ENCODE data around the gene ENTREP1. TPM values are rescaled to one million over a fixed set of nuclear protein-coding genes. Genes with fewer than 3 reads are reported as not detected.

ENTREP1 gene
- polyA plus RNA-seq, 4 donors, result 2.5 to 3.5 (median 2.9) TPM

DNA sequence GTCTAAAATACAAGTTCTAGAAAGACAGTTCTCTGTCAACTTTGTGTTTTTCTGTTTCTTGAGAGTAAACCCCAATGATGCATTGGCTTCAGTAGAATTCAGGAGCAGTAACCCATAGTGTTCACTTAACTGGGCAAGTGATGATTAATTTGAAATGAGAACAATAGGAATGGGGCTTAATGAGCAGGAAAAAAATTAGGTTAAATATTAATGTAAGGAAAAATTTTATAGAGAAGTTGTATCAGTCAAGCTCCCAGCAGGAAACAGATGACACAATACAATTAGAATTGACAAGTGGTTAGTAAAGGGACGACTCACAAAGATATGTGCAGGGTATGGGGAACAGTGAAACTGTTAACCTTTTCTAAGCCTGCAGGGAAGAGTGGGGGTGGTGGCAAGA is 38.2 kb downstream of the ENTREP1 start:
- DNase-seq (ENCODE audit: low read depth in 4 of 4, low spot score in 3 of 4), result no peak

DNA sequence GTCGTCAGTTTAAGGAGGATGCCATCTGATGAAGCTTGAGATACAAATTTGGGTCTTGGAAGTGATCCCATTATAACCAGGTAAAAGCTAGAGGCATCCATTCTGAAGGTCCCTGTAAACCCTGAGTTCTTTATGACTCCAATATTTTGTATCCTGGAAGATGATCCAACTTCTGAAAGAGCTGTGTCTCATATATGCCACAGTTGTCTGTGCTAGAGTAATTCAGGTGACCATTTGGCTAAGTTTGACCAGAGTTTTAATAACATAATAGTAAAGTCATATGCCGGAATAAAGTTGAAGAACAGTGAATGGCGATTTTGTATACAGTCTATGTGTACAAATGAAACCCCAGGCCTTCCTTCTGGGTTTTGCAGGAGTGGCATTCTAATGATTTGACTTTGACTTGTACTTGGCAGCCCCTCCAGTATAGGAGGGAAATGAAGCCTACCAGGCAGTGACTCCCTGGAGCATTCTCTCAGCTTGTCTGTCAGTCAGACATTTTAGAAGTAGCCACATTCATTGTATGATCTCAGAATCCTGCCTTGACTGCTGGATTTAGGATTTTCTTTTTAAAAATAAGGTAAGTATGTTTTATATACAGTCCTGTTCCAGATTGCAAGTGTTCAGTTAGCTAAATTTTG is 39.6 kb downstream of the ENTREP1 start:
- no peak for DNase-seq (ENCODE audit: low read depth in 4 of 4, low spot score in 3 of 4)

DNA sequence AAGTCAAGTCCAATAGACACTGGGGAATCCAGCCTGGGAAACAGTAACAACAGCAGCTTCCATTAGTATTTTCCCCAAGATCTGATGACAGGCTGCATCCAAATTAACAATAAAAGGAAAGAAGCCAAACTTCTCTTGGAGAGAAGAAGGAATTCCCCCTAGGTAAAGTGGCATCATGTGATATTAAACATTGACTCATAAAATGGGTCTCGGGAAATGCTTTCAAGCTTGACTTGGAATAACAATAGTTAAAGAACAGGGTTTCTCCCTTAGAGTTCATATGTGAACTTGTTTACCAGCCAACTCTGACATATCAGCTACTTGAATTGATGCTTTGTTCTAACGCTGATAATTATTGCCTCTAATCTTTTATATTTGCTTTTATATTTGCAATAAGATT is 45.4 kb downstream of the ENTREP1 start:
- DNase-seq (ENCODE audit: low read depth in 4 of 4, low spot score in 3 of 4), result no peak

DNA sequence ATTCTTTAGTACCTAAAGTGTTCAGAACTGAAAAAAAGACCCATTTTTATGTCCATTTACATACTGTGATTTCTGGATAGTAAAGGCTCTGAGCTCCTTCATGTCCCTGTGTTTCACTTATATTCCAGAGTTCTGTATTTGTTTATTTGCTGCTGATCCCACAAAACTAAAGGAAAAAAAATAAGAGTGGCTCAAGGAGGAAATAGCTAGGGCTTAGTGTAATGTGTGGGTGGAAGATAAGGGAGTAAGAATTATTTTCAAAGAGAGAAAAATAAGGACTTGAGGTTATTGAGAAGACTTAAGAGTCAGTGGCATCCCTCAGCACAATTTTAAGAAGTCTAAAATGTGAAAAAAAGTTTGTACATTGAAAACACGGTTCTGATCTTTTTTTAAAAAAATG is 46.0 kb downstream of the ENTREP1 start:
- no peak for DNase-seq (ENCODE audit: low read depth in 4 of 4, low spot score in 3 of 4)

DNA sequence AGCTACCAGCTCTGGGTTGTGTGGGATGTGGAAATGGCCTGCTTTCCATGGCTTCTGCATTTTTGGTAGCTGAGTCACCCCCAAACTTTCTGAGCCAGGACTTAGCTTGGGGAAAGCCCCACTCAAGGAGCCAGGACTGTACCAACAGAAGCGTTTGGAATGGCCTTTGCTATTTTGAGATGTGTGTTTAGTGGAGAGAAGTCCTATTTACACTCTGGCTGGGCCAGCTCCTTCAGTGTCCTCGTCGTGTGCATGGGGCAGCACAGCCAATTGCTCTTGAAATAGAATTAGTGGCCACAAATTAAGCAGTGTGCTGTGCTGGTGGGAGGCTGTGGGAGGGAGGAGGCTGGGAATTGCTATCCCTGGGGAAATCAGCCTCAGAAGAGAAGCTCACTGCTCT is 51.6 kb downstream of the ENTREP1 start:
- no peak for DNase-seq (ENCODE audit: low read depth in 4 of 4, low spot score in 3 of 4)

DNA sequence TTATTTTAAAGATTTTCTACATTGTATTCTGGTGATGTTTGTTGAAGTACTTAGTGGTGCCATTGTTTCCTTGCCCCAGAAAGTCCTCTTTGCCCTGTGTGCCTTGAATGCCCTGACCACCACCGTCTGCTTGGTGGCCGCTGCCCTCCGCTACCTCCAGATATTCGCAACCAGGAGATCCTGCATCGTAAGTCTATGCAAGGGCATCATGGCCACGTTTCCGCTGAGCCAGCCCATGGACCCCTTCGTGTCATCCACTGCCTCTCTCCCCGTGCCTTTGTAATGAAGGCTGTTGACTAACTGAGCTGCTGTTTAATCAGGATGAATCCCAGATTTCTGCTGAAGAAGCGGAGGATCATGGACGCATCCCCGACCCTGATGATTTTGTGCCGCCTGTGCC is 52.3 kb downstream of the ENTREP1 start:
- no peak for DNase-seq (ENCODE audit: low read depth in 4 of 4, low spot score in 3 of 4)

DNA sequence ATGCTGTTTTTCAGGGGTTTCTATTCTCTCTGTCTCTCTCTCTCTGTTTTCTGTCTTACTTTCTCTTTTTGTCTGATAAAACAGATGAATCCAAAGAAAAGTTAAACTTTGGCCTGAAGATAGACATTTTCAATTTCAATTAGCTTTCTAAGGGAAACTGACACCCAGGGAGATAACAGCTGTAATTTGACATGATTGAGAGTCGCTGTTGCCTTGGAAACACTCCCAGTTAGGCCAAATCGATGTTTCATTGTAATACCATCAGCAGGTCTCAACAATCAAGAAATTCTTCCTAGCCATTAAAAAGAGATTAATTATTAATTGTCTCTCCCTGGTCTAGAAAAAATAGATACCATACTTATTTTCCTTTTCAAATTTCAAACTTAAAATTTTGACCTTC is 53.0 kb downstream of the ENTREP1 start:
- DNase-seq (ENCODE audit: low read depth in 4 of 4, low spot score in 3 of 4), result no peak

DNA sequence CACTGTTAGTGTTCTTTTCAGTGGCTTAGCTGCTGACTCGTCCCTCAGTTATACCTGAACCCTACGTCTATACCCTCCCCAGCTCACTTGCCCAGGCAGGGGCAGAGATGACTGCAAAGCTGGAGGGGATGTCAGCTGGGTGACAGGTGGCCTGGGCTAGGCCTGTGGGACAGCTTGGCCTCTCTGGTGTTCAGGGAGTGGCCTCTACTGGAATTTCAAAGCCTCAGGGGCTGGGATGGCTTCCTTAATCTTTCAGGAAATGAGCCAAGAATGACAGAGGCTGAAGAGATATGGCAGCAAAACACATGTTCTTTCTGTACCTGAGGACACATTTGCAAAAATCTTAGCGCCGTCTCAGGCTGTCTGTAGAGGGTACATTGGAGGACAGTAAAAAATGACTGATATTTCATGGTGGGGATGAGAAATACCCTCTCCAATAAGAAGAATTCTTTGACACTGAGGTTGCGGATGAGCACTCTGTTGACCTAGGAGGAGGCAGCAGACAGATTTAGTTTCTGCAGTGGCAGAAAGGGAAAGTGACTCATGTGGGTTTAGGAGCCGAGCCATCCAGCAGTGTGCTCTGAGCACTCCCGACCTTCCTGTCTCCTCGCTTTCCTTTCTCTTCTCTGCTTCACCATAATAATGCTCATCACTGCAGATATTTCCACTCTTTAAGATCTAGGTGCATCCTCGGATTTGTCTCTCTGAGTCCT is 54.4 kb downstream of the ENTREP1 start:
- no peak for DNase-seq (ENCODE audit: low read depth in 4 of 4, low spot score in 3 of 4)

DNA sequence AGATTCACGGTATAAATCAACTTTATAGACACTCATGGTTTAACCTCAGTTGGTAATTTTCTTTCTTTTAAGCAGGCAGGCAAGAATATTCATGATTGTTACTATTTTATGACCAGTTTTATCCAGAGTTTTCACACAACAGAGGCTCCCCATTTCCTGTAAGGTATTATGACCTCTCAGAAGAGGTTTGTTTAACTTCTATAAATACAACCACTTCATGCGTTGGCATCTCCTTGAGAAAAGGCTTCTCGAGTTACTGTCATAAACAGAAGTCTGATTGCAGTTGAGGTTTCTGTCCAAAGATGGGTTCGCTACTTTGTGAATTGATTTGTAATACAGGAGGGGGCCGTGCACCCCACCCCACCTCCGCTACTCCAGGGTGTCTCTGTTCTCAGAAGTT is 55.3 kb downstream of the ENTREP1 start:
- no peak for DNase-seq (ENCODE audit: low read depth in 4 of 4, low spot score in 3 of 4)

DNA sequence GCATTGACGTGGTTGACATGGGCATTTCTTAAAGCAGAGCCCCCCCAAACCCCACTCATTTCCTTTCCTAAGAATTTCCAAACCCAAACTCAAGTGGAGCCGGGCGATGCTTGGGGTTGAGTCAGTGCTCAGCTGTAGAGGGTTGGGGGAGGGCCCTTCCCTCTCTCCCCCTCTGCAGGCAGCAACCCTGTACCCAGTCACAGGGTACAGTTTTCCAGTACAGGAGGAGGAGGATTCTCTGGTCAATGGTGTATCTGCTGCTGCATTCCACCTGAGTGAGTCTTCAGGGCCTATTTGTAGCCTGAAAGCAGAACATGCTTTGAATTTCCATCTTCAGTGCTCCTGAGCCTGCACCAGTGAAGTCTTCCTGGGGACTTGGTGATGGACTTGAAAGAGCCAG is 55.8 kb downstream of the ENTREP1 start:
- no peak for DNase-seq (ENCODE audit: low read depth in 4 of 4, low spot score in 3 of 4)

DNA sequence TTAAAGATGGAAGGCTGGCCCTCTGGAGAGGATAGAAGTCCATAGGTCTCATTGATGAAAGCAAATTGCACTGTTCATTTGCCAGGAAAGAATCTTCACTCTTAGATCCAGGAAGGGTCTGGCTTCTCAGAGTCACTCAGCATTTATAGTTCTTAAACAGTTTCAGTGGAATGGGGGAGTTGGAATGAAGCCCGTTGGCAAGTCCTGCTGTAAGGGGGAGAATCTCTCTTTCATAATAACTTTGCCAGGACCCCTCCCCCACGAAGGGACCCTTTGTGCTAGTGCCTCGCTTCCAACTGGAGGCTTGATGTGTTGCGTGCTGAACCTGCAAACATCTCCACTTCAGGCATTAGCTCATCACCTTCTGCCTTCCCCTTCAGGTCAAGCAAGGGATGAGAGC is 57.1 kb downstream of the ENTREP1 start:
- no peak for DNase-seq (ENCODE audit: low read depth in 4 of 4, low spot score in 3 of 4)

DNA sequence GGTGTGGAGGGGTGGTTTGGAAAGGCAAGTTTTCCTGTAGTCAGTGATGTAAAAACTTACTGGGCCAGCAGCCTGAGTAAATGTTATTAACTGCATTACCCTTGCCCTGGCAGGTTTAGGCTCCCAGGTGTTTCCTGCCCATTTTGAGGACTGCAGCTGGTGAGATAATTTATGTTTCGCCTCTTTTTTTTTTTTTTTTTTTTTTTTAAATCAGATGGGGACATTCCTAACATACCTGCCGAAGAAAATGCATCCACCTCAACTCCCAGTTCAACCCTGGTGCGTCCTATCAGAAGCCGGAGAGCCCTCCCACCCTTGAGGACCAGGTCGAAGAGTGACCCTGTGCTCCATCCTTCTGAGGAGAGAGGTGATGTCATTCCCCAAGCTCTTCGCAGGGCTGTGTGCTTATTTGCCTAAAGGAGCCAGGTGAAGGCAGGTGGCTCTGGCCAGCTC is 60.6 kb downstream of the ENTREP1 start:
- DNase-seq (ENCODE audit: low read depth in 4 of 4, low spot score in 3 of 4), result peak in 1 of 4 donors; percentile 12

DNA sequence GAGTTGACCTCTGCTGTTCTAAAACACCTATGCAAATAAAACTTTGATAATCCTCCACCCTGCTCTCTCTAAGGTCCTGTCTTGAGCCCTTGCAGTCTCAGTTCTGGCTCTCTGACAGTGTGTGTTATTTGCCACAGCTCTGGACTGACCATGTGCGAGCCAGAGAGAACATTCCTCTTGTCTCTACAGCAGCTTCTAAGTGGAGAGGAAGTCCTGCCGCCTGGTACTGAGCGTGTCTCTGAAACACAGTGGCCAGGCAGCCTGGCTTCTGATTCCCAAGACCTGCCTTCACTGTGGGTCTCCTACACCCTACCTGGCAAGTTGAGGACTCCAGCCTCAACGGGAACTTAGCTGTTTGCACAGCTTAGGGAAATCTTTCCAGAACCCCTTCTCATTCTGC is 61.6 kb downstream of the ENTREP1 start:
- no peak for DNase-seq (ENCODE audit: low read depth in 4 of 4, low spot score in 3 of 4)

DNA sequence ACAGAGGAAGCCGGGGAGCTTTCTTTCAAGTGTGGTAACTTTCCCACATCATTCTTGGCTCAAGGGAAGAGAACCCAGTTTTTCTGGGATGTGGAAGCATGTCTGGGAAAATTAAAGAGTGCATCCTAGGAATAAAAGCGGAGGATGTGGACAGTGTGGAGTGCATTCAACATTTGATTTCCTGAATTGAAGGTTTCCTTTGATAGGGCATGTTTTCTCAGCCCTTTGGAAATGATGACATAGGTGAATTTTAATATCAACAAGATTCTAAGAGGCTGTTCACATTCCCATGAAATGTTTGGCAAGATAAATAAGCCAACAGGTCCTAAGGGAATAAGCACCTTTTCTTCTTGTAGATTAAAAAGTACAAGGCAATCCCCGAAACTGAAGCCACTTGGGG is 63.6 kb downstream of the ENTREP1 start:
- no peak for DNase-seq (ENCODE audit: low read depth in 4 of 4, low spot score in 3 of 4)

DNA sequence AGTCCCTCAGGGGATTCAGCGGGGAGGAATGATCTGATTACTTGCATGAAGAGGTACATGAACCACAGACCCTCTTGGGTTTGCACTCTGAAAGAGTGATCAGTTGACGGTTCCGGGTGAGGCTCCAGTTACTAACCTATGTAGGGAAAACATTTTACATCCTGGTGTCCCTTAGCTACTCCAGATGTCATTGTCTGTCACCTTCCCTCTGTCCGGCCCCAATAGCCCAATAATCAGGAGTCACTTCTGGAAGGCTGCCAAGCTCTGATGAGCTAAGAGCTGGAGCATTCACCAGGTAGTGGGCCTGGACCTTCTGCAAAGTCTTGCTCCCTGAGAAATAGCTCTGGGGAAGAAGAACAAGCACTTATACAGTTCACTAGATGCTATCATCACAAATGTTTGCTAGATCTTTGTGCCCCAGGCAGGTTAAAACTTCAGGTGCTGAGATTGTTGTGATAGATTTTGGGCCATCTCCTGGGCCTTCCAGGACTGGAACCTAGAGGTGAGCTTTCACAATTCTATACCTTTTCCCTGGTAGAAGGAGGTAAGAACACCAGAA is 64.5 kb downstream of the ENTREP1 start:
- no peak for DNase-seq (ENCODE audit: low read depth in 4 of 4, low spot score in 3 of 4)

DNA sequence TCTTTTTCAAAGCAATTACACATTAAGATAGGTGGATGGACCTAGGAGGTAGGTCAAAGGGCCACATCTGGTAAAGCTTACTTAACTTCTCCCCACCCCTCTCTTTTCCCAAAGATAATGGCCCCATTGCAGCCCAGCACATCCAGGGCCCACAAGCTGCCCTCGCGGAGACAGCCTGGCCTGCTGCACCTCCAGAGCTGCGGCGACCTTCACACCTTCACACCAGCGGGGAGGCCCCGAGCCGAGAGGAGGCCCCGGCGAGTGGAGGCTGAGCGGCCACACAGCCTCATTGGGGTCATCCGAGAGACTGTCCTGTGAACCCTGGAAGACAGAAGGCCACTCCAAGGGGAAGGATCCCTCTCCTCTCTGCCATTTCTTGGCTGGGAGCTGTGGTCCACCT is 66.5 kb downstream of the ENTREP1 start:
- no peak for DNase-seq (ENCODE audit: low read depth in 4 of 4, low spot score in 3 of 4)

DNA sequence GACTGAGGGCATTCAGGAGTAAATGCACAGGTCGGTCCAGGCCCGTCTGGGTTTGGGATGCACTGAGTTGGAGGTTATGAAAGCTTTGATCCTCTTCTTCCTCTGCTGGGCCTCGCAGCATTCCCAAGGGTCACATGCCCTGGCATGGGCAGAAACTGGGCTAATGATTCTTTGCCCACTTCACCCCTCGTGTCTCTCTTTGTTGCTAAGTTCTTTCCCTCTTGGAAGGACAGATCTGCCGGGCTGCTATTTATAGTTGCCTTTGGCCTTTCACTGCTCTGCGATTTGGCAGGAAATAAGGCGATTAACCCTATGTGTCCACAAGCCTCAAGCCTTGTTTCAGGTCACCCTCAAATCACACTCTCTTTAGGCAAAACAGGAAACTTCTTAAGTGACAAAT is 66.9 kb downstream of the ENTREP1 start:
- DNase-seq (ENCODE audit: low read depth in 4 of 4, low spot score in 3 of 4), result peak in 1 of 4 donors; percentile 5

DNA sequence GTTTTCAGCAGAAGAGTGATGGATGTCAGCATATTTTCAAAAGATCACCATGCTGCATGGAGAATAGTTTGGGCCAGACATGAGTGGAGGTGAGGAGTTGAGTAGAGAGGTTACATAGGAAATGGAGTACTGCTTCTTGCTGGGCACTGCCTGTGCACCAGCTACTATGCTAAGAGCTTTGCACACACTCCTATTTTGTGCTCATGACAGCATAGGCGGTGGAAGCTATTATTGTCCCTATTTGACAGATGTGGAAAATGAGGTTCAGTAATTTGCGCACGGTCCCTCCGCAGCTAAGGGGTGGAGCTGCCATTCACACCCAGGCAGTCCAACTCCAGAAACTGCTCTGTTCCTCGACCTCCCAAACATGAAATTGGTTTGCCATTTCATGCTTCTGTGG is 67.8 kb downstream of the ENTREP1 start:
- DNase-seq (ENCODE audit: low read depth in 4 of 4, low spot score in 3 of 4), result no peak

DNA sequence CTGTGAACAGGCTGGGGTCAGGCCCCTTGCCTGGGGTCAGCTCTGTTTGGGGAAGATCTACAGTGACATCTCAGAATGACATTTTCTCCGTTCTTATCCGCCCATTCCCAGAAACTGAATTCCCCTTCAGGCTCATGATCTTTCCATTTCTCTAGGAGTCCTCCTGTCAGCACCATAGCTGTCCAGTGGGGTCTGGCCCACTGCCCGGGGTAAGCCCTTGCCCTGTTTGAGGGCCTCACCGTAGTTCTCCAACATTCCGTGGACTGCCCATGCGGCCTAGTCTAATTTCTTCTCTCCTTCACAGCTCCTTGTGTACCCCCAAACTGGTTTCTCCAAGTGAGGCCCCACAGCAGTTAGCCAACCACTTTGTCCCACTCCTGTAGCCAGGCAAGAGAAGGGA is 68.4 kb downstream of the ENTREP1 start:
- no peak for DNase-seq (ENCODE audit: low read depth in 4 of 4, low spot score in 3 of 4)

DNA sequence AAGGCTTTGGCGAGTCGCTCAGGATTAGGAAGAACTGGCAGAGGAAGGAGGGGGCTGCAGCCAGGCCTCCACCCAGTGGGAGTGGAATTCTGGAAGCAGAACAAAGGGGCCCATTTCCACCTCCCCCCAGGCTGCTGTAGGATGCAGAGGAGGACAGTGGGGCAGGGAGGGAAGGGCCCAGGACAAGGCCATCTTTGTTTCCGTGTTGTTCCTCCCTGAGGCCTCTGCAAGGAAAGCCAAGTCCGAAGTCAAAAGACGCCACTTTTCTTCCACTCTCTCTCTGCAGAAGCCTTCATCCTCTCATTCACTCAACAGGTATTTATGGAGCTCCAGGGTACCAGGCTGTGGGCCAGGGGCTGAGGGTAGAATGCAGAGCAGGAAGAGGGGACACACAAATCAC is 70.7 kb downstream of the ENTREP1 start:
- DNase-seq (ENCODE audit: low read depth in 4 of 4, low spot score in 3 of 4), result no peak

DNA sequence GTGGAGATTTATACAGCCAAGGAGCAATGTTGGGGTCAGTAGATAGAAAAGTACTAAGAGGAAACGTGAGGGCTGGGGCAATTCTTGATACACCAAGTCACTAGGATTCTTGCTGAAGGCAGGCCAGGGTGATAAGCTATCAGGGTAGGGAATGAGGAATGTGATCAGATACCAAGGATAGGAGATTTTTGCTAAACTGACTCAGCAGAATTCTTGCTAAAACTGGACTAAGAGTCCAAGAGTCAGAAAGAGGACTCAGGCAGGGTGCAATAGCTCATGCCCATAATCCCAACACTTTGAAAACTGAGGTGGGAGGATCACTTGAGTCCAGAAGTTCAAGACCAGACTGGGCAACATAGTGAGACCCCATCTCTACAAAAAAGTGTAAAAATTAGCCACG is 71.7 kb downstream of the ENTREP1 start:
- no peak for DNase-seq (ENCODE audit: low read depth in 4 of 4, low spot score in 3 of 4)
